H1 (cell line): ENCODE results near the gene HIP1. TPM values are rescaled to one million over a fixed set of nuclear protein-coding genes. Genes with fewer than 3 reads are reported as not detected.

Experiments
- ZNF274 ChIP-seq: IDR thresholded peaks from 2 replicates; pipeline ENCODE4 v1.7.0; 2012; ENCODE audit warnings: low read length, borderline replicate concordance; ENCODE audit errors: extremely low read depth
- polyA plus RNA-seq, 7 experiments: library from polyadenylated mRNA; depleted of rRNA in 3 of 7; stranded (reverse) in 5 of 7; unstranded in 2 of 7; fragments of >200 nt in 5 of 7; fragments of 200-250 nt in 2 of 7; gene quantifications; 1 replicate in 5 of 7; 2 replicates in 1 of 7; 4 replicates in 1 of 7; pipeline versions ENCODE4 v1.2.1 to v1.2.3, GENCODE V29; 2011 to 2013; ENCODE audit warnings: missing spikeins in 2 of 7, mixed read lengths in 2 of 7
- total RNA-seq: library from RNA; stranded (reverse); fragmentation: NEBNext Ultra II Directional; extraction: Animal tissue kit (Norgen Biotek cat#: 25700); gene quantifications from 2 replicates; pipeline ENCODE4 v1.2.1, GENCODE V29; 2021

The HIP1 gene
- total and polyA plus RNA-seq, 2 of the 8 experiments (the other 6 are each of a cell fraction or from before 2014, with no cell fraction given), result 51.8 to 108 TPM

GRCh38 chr7:75658802-75659201 is 79.9 kb downstream of the HIP1 start (continued):
- no peak for TF ChIP-seq ZNF274
